NCI-H226 (cell line): ENCODE measurements around the gene FAM219A.
A peak's percentile ranks its signal among the peaks of the same experiment; 100 is the strongest.
"Not testable (repeated sequence)": the region's sequence is repeated elsewhere in the genome, so short reads cannot be mapped to it uniquely, and the experiment has no call there.

Experiments used
- DNase-seq: peaks from one replicate; pipeline ENCODE4 v3.0.0-alpha.2; 2015

The FAM219A gene

GRCh38 chr9:34482746-34483145, 24.4 kb upstream of the FAM219A start:
- not testable (repeated sequence) for DNase-seq

DNA sequence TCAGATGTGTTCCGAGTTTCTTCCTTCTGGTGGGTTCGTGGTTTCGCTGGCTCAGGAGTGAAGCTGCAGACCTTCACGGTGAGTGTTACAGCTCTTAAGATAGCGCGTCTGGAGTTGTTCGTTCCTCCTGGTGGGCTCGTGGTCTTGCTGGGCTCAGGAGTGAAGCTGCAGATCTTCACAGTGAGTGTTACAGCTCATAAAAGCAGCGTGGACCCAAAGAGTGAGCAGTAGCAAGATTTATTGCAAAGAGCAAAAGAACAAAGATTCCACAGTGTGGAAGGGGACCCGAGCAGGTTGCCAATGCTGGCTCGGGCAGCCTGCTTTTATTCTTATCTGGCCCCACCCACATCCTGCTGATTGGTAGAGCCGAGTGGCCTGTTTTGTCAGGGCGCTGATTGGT, 23.2 kb upstream of the FAM219A start:
- not testable (repeated sequence) for DNase-seq

- DNase-seq, result no peak
Measured at GRCh38 chr9:34479431-34479866, 21.1 kb upstream of the FAM219A start.

- no peak for DNase-seq
Measured at GRCh38 chr9:34477541-34477940, 19.2 kb upstream of the FAM219A start.

GRCh38 chr9:34475097-34475496, 16.7 kb upstream of the FAM219A start:
- DNase-seq, result no peak

DNA sequence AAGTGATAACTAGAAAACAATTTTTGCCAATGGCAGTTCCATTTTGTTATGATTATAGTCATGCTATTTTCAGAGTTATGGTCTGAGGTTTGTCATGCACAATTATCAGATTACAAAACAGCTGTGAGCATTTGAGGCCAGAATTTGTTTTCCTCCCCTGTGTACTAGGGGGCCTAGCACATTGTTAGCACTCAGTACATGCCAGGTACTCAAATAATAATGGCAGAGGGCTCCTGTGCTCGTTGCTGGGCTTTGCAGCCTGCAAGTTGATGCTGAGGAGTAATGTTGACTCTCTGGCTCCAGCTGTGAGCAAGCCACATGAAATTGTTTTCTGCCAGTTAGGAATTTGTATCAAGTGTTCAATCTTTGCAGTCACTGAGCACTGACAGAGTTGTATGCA, 7.1 kb upstream of the FAM219A start:
- no peak for DNase-seq

GRCh38 chr9:34464571-34464970, 6.2 kb upstream of the FAM219A start:
- no peak for DNase-seq

- no peak for DNase-seq
Measured at GRCh38 chr9:34463901-34464232, 5.5 kb upstream of the FAM219A start.

- DNase-seq, result no peak
Measured at GRCh38 chr9:34463098-34463900, 4.9 kb upstream of the FAM219A start.

DNA sequence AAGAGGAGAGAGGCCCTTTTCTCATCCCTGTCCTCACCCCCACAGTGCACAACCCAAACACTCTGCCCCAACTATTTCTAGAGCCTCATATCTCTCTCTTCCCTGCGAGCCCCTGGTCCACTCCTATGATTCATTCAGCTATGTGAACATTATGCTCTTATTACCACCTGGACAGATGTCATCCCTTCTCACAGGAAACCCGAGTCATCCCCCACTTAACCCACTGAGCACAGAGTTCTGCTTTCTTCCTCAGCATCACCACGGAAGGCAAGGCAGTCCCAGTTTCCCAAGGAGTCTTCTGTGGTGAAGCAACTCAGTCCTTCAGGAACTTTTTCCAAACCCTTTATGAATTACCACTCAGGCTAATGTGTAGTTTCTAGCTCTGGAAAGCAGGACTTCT, 1.6 kb upstream of the FAM219A start:
- peak; percentile 33 for DNase-seq

GRCh38 chr9:34459356-34459755, 986 bp upstream of the FAM219A start:
- DNase-seq, result no peak

DNA sequence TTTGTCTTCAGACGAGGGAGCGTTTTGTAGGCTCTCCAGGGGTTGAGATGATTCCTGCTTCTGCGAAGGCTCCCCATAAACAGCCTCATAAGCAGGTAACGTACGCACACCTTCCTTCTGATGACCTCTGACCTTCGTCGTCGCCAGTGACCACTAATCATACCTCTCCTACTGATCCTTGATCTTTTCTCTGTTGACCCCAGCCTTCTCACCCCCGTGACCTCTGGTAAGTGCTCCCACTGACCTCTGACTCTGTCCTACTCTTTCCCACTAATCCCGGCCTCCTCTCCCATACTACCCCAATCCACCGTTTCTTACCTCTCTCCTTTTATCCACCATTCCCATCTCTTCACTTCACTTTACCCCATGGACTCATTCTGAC, 580 bp upstream of the FAM219A start:
- no peak for DNase-seq

DNA sequence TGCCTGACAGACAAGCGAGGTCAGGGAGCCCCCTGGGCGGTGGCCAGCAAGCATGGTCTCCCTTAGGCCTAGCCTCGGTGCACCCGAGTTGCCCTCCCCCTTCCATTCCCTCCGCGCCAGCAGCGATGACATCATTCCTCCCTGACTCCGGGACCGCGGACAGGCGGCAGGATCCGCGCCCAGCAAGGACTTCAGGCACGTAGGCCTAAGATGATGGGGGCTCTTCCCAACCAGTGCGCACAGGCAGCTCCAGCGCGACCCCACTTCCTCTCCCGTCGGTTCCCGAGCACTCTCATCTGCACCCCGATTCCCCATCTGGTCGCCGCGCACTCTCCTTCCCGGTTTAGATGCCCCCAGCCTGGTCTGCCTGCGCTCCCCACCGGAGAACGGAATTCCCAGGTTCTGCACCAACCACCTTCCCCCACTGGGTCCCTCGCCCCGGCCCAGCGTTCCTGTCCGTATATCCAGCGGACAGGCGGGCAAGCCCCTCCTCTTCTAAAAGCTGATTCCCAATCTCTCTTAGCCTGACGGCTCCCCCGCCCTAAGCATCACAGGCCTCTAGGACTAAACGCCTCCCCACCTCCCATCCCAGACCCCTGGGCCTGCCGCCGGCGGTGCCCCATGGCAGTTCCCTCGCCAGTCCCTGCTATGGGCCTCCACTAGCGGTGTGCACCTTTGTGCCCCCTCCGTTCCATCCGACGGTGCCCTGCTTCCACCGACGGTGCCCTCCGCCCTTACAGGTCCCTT, 931 bp downstream of the FAM219A start:
- DNase-seq, result no peak

- DNase-seq, result no peak
Measured at GRCh38 chr9:34456746-34457145, 1.6 kb downstream of the FAM219A start.

GRCh38 chr9:34456151-34456550, 2.2 kb downstream of the FAM219A start:
- DNase-seq, result no peak

DNA sequence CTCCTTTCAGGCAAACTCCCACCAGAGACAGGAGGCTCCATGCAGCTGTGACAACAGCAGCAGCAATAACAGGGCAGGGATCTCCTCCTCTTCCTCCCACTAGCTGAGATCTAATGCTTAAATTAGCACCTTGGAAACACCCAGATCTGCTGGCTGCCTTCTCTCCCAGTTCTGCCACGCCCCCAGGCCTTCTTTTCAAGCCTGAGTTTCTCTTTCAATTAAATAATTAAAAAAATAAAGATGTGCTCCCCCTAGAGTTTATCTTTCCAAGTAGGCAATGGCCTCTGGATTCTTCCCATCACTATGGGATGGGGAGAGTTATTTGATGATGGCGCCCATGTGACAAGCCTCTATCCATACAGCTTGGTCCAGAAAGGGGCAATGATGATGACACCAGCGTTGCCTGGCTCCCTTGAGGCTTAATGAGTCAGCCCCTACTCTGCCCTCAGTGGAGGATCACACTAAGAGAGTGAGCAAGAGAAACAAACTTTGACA, 3.8 kb downstream of the FAM219A start:
- peak; percentile 9 for DNase-seq

DNA sequence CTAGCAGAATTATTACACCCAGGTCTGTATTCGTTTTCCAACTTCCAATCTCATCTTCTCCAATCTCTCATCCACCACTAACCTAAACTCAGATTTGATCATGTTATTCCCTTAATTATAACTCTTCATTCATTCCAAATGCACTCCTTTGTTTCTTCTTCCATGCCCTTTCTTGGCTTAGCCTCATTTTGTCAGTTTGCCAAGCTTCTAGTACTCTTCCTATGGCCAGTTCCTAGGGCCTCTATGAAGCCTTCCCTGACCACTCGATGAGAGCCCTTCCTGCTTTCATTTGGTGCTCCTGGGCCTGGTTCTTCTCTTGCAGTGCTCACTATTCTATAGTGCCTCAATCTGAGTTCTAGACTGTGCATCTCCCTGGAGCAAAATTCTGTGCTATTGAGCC, 5.8 kb downstream of the FAM219A start:
- DNase-seq, result no peak

GRCh38 chr9:34451545-34451944, 6.8 kb downstream of the FAM219A start:
- no peak for DNase-seq

DNA sequence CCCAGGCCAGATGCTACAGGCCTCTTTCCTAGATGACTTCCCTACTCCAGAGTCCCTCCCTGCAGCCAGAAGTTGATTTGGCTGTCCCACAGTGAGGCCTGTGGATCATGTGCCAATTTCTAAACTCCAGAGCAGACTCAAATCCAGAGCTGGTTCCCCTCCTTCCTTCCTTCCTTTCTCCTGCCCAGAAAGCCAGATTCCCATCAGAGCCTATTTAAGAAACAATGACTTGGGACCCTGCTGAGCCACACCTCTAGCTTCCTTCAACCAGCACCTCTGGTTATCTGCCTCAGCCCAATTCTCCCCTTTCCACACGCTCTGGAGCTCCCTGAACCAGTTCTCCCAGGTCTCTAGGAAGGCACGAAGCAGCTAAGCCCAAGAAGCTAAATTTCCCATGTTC, 7.2 kb downstream of the FAM219A start:
- no peak for DNase-seq

- DNase-seq, result no peak
Measured at GRCh38 chr9:34450644-34451043, 7.7 kb downstream of the FAM219A start.

DNA sequence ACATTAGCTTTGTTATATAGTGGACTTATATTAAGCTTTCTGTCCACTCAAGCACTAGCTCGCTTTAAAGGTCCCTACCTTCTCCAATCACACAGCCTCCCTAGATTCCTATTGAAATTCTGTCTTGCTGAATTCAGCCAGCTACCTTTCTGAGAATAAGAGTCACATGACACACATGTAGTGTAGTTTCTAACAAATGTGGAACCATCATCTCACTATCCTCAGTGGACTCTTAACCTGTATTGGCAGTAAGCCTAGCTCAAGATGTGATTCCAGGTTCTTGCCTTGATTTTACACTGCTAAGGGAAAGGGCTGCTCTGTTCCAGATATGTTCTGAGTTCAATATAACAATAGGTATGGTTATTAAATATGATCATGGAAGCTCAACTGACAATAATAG, 11.4 kb downstream of the FAM219A start:
- no peak for DNase-seq

DNA sequence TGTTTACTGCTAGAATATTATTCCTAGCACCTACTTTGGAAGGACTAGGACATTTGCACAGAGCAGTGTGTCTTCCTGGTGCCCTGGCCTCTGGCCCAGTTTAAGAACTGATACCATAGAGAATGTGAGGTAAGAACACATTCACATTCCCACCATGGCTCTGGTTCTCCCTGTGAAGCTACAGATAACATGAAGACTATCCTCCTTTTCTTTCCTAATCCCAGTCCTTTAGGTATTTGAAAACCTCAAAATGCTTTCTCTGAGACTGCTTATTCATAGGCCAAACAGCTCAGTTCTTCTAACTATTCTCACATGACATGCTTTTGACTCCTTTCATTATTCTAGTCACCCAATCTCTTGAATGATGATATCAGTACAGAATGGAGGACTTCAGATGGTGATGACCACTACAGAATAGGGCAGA, 11.9 kb downstream of the FAM219A start:
- DNase-seq, result peak; percentile 6

GRCh38 chr9:34443976-34444375, 14.4 kb downstream of the FAM219A start:
- DNase-seq, result no peak

DNA sequence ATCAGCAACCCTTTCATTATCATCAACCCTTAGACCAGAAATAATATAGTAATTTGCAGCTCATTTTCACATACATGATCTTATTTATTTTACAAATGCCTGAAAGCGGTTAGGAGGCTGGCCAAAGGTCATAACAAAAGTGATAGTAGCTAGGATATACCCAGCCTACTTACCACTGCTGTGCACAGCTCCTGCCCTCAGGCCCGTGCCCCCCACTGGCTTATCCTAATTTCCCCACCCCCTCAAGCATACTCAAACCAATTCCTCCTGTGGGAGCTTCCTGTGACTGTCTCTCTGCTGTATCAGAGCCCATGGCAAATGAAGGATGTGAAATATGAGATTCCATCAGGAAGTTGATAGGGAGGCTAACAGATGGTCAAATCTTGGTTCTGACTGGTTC, 14.8 kb downstream of the FAM219A start:
- peak; percentile 4 for DNase-seq
